HCT116 (cell line): ENCODE measurements around the gene KRTAP9-9.

Experiments used
- CEBPB ChIP-seq: IDR thresholded peaks from 2 replicates; pipeline ENCODE4 v1.6.1; 2012; ENCODE audit warnings: low read depth
- CTCF ChIP-seq, 3 experiments: fragments of 200-600 bp in 1 of 3; sonication (generic) in 1 of 3; IDR thresholded peaks in 2 of 3; conservative IDR thresholded peaks in 1 of 3; 2 replicates each; pipeline ENCODE4 v1.5.1; 2012 to 2017; ENCODE audit warnings: low read depth in 2 of 3, low read length in 2 of 3, antibody characterized with exemption in 1 of 3, borderline replicate concordance in 1 of 3, control low read depth in 1 of 3, mild to moderate bottlenecking in 1 of 3, mixed read lengths in 1 of 3, mixed run types in 1 of 3, moderate library complexity in 1 of 3; ENCODE audit not compliant: insufficient read depth in 1 of 3
- EGR1 ChIP-seq: IDR thresholded peaks from 2 replicates; pipeline ENCODE4 v1.6.1; 2012; ENCODE audit warnings: low read depth
- EZH2 ChIP-seq: fragments of 200-600 bp; sonication (generic); IDR thresholded peaks from 2 replicates; pipeline ENCODE4 v1.6.1; 2017; ENCODE audit warnings: antibody characterized with exemption, mixed run types
- EZH2phosphoT487 ChIP-seq: fragments of 200-600 bp; IDR thresholded peaks from 2 replicates; pipeline ENCODE4 v1.6.1; 2018; ENCODE audit warnings: antibody characterized with exemption, borderline replicate concordance
- REST ChIP-seq: IDR thresholded peaks from 2 replicates; pipeline ENCODE4 v1.6.1; 2012; ENCODE audit warnings: low read depth
- SIN3A ChIP-seq: IDR thresholded peaks from 2 replicates; pipeline ENCODE4 v1.6.1; 2012; ENCODE audit warnings: low read depth
- SP1 ChIP-seq: IDR thresholded peaks from 2 replicates; pipeline ENCODE4 v1.6.1; 2012; ENCODE audit warnings: low read depth
- YY1 ChIP-seq: IDR thresholded peaks from 2 replicates; pipeline ENCODE4 v1.6.1; 2011; ENCODE audit warnings: low read length, low read depth, moderate library complexity, mild to moderate bottlenecking; ENCODE audit not compliant: insufficient replicate concordance; ENCODE audit errors: extremely low read depth

- TF ChIP-seq YY1 (no peak), CEBPB (no peak), EZH2 (no peak), CTCF (IDR thresholded peaks at IDR 0.05 in 2 of 3, conservative IDR thresholded peaks at IDR 0.05 in 1 of 3; ENCODE audit: borderline replicate concordance in 1 of 3, insufficient read depth in 1 of 3, low read depth in 2 of 3, low read length in 2 of 3) (no peak), SP1 (no peak), SIN3A (no peak), REST (no peak), EGR1 (no peak), EZH2phosphoT487 (no peak)
Measured at GRCh38 chr17:41251261-41251660, 3.9 kb upstream of the KRTAP9-9 start.
